HG02938 (cell line): Measurements from ENCODE around the gene FEZF2.

ENCODE experiments used
- ATAC-seq: cut with Tn5 transposase; IDR thresholded peaks from one replicate; pipeline ENCODE4 v1.9.1; 2021; ENCODE audit warnings: mild to moderate bottlenecking, moderate library complexity; ENCODE audit not compliant: unreplicated experiment

Gene FEZF2

DNA sequence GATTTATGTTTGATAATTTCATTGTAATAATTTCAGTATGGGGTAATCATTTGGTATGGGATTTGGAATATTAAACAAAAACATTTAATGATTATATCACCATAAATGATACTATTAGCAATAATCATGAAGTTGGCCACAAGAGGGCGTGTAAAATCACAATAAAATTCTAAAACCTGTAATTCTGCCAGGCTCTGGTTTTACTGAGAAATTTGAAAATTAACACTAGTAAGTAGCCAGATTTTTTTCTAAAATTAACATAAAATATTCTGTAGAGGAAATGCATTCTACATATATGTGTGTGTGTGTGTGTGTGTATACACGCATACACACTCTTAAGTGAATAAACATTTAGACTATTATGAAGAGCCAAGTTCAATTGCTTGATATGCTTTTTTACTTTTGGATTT is 40.5 kb downstream of the FEZF2 start:
- no peak for ATAC-seq

- ATAC-seq = no peak
Measured at GRCh38 chr3:62332017-62332416, 41.3 kb downstream of the FEZF2 start.

- ATAC-seq = no peak
Measured at GRCh38 chr3:62329971-62330370, 43.4 kb downstream of the FEZF2 start.

DNA sequence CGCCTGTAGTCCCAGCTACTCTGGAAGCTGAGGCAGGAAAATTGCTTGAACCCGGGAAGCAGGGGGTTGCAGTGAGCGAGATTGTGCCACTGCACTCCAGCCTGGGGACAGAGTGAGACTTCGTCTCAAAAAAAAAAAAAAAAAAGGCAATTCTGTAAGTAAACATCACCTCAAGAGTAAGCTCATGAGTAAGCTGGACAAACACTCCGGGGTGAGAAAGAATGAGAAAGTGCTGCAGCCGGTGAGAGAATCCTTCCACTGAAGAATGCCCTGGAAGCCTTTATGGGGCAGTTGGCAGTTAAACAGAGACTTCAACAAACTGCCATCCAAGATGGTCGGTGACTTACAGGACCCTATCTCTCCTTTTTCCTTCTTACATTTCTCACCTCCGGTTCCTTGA is 47.5 kb downstream of the FEZF2 start:
- ATAC-seq = no peak

- no peak for ATAC-seq
Measured at GRCh38 chr3:62323241-62323640, 50.1 kb downstream of the FEZF2 start.
